ENCODE results near the gene BBS9.

DNA sequence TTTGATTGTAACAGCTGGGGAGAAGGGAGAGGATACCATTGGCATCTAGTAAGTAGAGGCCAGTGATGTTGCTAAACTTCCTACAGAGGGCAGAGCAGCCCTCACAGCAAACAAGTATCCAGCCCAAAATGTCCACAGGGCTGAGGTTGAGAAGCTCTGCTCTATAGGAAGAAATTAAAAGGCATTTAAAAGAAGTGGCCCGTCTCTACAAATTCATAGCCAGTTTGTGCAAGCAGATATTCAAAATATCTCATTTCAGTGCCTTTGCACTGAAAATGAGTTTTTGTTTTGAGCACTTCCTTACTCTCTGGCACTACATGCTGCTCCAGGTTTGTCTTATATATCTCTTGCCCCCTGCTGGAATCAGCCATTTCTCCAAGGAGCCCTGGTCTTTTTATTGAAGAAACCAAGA lies 330.0 kb downstream of the BBS9 start:
- TF ChIP-seq, protein P1, sequence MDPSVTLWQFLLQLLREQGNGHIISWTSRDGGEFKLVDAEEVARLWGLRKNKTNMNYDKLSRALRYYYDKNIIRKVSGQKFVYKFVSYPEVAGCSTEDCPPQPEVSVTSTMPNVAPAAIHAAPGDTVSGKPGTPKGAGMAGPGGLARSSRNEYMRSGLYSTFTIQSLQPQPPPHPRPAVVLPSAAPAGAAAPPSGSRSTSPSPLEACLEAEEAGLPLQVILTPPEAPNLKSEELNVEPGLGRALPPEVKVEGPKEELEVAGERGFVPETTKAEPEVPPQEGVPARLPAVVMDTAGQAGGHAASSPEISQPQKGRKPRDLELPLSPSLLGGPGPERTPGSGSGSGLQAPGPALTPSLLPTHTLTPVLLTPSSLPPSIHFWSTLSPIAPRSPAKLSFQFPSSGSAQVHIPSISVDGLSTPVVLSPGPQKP (IDR thresholded peaks at IDR 0.05; ENCODE audit: borderline replicate concordance, low read depth, low read length): no peak
- no peak for TF ChIP-seq POLR2A (IDR thresholded peaks at IDR 0.05; ENCODE audit: low read depth, low read length)
